ENCODE measurements around the gene RBM38. TPM values are rescaled to one million over a fixed set of nuclear protein-coding genes. Genes with fewer than 3 reads are reported as not detected.

The RBM38 gene
- total and polyA plus RNA-seq, 2 of the 4 experiments (the other 2 are of a cell fraction): 5.2 to 11.9 TPM

DNA sequence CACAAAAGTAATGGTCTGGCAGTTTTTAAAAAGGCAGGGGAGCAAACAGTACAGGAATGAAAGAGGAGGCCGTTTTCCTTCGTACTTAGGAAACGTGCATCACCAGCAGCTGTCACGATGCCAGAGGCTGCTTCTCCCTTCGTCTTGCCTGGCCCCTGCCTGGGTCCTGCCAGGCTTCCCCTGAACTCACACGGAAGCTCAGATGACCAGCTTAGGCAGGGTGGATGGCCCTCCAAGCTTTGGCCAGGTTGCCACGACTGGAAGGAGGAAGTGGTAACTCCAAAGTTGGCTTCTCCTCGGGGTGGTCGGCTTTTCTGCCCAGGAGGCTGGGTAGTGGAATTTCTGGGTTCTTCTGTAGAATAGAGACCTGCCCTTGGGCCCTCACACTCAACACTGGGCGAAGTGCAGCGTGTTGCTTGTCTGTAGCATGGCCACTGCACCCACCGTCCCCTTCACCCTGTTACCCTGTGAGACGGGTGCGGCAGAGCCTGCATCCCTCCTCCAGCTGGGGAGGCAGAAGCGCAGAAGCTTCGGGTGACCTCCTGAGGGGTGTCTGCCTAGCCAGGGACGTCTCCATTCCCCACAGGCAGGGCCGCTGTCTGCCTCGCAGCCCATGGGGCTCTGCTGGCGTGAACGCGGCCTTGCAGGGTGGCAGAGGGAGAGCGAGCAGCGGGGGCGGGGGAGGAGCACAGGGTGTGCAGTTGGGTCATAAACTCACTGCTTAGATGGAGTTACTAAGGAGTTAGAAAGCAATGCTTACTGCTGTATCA is 18.4 kb upstream of the RBM38 start:
- Histone ChIP-seq H4K8ac (ENCODE audit: low read depth in 2 of 2, low read length in 2 of 2) (no peak overlapping the region), H4K20me1 (ENCODE audit: insufficient read depth, low read length) (no peaks in the 10 kb centered on the region), H2BK120ac (ENCODE audit: low read depth, low read length) (no peak overlapping the region), H4K91ac (ENCODE audit: insufficient read depth, low read depth, low read length) (no peak overlapping the region), H4K5ac (ENCODE audit: low read depth, low read length) (no peak overlapping the region), H2AFZ (replicated peaks; ENCODE audit: low read length, poor library complexity) (no peak overlapping the region), H3K4me3 (ENCODE audit: insufficient read depth, low read depth, low read length) (no peak overlapping the region), H3K4me2 (ENCODE audit: low read depth, low read length) (no peak overlapping the region), H2BK15ac (ENCODE audit: low read depth, low read length) (no peak overlapping the region), H2AK9ac (replicated peaks; ENCODE audit: low read depth, low read length, poor library complexity) (no peak overlapping the region), H2BK20ac (ENCODE audit: low read depth, low read length) (no peak overlapping the region), H3K14ac (replicated peaks; ENCODE audit: low read depth, low read length) (no peak overlapping the region), H3K4me1 (ENCODE audit: control insufficient read depth, insufficient read depth, low read length) (no peaks in the 10 kb centered on the region), H3K27ac (ENCODE audit: insufficient read depth, low read length) (no peak overlapping the region), H3K9ac (ENCODE audit: low read depth, low read length) (no peak overlapping the region), H3K56ac (ENCODE audit: extremely low read depth, insufficient read depth, low read length) (no peak overlapping the region), H3K4ac (ENCODE audit: low read depth, low read length) (no peak overlapping the region), H3K18ac (ENCODE audit: low read depth, low read length) (no peak overlapping the region), H2BK5ac (ENCODE audit: low read depth, low read length, poor library complexity, severe bottlenecking) (no peak overlapping the region), H3K27me3 (ENCODE audit: control insufficient read depth, insufficient read depth, low read length) (no peaks in the 10 kb centered on the region), H3K79me1 (ENCODE audit: low read depth in 1 of 2, low read length in 2 of 2) (no peaks in the 10 kb centered on the region; a peak in 1 of 4 replicates), H3K9me1 (ENCODE audit: insufficient read depth, low read length) (no peaks in the 10 kb centered on the region), H3K36me3 (ENCODE audit: control insufficient read depth, insufficient read depth, low read length) (peaks cover 77% of the 10 kb centered on the region), H3K9me3 (ENCODE audit: control insufficient read depth, insufficient read depth, low read length) (no peaks in the 10 kb centered on the region), H3K23ac (ENCODE audit: low read depth, low read length) (no peak overlapping the region), H2AK5ac (ENCODE audit: low read depth, low read length) (no peak overlapping the region)
- no TSS peak for BruUV-seq (replicated peaks)
- no peak for ATAC-seq (ENCODE audit: low read depth)
- ChIA-PET CTCF (no interaction called here), POLR2A (ENCODE audit: unreplicated experiment) (no interaction called here)
- dilution Hi-C loops (cut with HindIII; ENCODE audit: low sequenced_read_pairs, unreplicated experiment) (no loop called here), intact Hi-C loops (cut with micrococcal nuclease) (no loop called here), in situ Hi-C loops (cut with MboI; ENCODE audit: low sequenced_read_pairs) (loop anchor here (25.0 kb wide), 1 partner anchor 985 kb away; the partner anchor contains the start of genes AURKA and CSTF1)
- DNase-seq: no peak
- WGBS, 2 experiments (ENCODE audit: extremely low coverage in 2 of 2, insufficient read length in 1 of 2): 92% methylated on average over 11 of the region's 25 CpGs; no CpG with 5 or more reads in 1 of the 2 experiments
- TF ChIP-seq CEBPB (IDR thresholded peaks at IDR 0.05; ENCODE audit: low read depth, low read length): no peak
- TF ChIP-seq RCOR1 (IDR thresholded peaks at IDR 0.05; ENCODE audit: insufficient replicate concordance, low read length): no peak
- no peak for TF ChIP-seq FOS (IDR thresholded peaks at IDR 0.05; ENCODE audit: low read depth, low read length)
- no peak for TF ChIP-seq CHD1 (IDR thresholded peaks at IDR 0.05; ENCODE audit: low read depth, low read length)
- no peak for TF ChIP-seq MAZ (IDR thresholded peaks at IDR 0.05; ENCODE audit: borderline replicate concordance, low read depth, low read length)
- TF ChIP-seq POLR2A (IDR thresholded peaks at IDR 0.05; ENCODE audit: low read depth, low read length): no peak
- no peak for TF ChIP-seq MAFK (IDR thresholded peaks at IDR 0.05; ENCODE audit: low read depth, low read length)

Measured in IMR-90 (cell line).